AG09319 (cell line): ENCODE results near the gene MGLL.
"Not testable (repeated sequence)": the region's sequence is repeated elsewhere in the genome, so short reads cannot be mapped to it uniquely, and the experiment has no call there.

Experiments
- DNase-seq: peaks from one replicate; pipeline ENCODE4 v3.0.0-alpha.2; 2010; ENCODE audit warnings: low read depth; ENCODE audit errors: extremely low read depth
- CTCF ChIP-seq: IDR thresholded peaks from 2 replicates; pipeline ENCODE4 v1.5.1; 2011; ENCODE audit warnings: low read depth, mild to moderate bottlenecking, inconsistent platforms, low read length, moderate library complexity

MGLL gene

DNA sequence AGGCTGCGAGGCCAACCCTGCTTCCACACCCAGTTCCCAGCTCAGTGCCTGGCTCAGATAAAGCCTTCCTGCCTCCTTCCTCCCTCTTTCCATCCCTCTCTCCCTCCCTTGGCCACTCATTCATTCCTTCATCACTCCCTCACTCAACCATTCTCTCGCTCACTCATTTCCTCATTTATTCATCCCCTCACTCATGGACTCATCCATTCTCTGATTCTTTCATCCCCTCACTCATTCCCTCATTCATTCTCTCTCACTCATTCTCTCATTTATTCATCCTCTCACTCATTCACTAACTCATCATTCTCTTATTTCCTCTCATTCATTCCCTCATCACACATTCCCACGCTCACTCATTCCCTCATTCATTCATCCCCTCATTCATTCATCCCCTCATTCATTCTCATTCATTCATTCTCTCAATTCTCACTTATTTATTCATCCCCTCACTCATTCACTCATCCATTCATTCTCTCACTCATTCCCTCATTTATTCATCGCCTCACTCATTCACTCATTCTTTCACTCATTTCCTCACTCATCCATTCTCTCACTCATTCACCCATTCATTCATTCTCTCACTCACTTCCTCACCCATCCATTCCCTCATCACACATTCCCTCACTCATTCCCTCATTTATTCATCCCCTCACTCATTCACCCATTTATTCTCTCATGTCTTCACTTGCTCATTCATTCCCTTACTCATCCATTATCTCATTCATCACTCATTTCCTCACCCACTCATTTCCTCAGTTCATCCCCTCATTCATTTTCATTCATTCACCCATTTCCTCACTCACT lies 136.4 kb downstream of the MGLL start:
- DNase-seq = no peak
- TF ChIP-seq CTCF = no peak

DNA sequence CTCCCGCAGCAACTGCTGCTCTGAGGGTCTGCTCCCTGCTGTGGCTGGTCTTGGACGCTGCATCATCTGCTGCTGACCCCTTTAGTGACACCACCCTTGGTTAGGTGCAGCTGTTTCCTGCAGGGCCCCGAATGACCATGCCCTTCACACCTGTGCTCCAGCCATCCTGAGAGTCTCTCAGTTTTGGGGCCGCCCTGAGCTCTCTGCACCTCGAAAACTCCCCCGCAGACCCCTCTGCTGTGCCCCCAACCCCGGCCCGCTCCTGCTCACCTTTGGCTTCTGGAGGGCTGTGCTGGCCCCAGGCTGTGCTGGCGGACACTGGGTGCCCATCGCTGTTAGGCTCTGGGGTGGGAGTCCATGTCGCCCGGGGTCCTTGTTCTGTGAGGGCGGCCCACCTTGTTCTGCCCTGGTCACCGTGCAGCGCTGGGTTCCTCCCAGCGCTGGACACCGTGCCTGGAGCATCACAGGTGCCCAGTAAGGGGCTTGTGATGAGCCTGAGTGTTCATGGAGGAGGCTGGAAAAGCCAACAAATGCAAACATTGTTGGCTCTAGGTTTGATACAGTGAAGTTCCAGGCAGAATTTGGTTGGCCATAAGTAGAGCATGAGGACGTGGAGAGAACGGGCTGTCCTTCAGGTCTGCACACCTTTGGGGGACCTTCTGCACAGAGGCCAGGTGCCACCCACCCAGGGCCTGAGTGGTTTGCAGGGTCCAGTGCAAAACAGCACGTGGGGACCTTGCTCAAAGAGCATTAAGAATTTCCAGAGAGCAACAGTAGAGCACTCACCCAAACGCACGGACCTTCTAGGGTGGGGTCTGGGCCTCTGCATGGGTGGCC lies 137.2 kb downstream of the MGLL start:
- no peak for DNase-seq
- TF ChIP-seq CTCF = no peak

DNA sequence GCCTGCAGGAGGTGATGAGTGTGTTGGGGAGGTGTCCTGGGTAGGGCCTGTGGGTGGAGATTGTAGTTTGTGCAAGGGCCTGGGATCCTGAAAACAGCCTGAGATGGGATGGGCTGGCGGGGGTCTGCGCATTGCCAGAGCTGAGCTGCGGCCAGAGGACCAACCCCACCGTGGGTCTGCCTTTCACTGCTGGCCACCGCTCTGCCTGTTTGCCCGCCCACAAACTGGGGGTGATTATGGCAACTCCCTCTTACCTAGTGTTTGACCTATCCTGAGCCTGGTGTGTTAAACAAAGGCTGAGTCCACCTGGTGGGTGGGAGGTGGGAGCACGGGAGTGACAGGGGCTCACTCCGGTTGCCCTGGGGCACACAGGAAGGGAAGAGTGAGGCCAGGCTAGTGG lies 139.8 kb downstream of the MGLL start:
- no peak for DNase-seq
- no peak for TF ChIP-seq CTCF

DNA sequence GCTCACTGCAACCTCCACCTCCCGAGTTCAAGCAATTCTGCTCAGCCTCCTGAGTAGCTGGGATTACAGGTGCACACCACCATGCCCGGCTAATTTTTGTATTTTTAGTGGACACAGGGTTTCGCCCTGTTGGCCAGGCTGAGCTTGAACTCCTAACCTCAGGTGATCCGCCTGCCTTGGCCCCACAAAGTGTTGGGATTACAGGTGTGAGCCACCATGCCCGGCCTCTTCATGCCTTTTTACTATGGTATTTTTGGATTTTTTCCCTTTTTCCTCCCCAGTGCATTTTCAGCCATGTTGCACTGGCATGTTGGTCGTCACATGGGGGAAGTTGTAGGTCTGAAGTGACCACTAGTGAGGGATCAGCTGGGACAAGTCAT lies 140.2 kb downstream of the MGLL start:
- DNase-seq = not testable (repeated sequence)

GRCh38 chr3:127680798-127681221 lies 141.5 kb downstream of the MGLL start:
- no peak for DNase-seq
- TF ChIP-seq CTCF = no peak

DNA sequence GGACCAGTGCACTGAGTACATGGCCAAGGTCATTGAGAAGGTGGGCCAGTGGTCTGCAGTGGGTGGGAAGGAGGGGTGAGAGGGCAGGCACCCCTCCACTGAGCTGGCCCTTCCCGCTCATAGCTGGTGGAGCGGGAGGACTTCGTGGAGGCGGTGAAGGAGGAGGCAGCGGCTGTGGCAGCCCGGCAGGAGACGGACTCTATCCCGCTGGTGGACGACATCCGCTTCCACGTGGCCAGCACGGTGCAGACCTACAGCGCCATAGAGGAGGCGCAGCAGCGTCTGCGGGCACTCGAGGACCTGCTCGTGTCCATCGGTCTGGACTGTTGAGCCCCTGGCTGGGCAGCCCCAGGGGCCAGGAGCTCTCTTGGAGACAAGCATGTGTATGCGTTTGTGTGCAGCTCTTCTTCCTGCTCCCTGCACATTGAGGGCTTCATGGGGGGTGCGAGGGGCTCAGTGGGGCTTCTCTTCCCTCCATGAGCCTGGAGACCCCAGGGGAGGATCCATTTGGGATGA lies 142.1 kb downstream of the MGLL start:
- no peak for TF ChIP-seq CTCF
- no peak for DNase-seq

DNA sequence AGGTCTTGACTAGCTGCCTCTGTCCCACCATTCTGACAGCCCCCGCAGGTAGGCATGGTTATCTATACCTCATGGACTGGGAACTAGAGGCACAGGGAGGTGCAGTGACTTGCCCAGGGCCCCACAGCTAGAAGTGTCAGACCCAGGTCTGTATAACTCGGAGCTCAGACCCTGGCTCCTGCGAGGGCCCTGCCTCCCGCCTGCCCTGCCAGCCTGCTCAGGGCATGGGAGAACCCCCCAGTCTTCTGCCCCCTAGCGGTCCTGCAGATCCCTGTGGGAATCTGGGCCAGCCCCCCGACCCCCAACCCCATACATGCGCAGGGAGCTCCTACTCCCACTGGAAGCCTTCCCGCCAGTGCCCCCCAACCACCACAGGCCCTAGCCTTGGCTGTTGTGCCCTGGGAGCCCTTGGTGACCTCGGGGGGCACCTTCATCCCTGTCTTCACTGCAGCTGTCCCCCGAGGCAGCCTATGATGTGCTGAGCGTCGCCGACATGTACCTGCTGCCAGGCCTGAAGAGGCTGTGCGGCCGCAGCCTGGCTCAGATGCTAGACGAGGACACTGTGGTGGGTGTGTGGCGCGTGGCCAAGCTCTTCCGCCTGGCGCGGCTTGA lies 142.7 kb downstream of the MGLL start:
- peak; percentile 14 for TF ChIP-seq CTCF
- no peak for DNase-seq
